Activated T-cell treated with anti-CD3 and anti-CD28 coated beads, Interleukin-2, amount 50 U/mL, for 72 hours (primary cell): ENCODE measurements around the gene ALKAL2. TPM values are rescaled to one million over a fixed set of nuclear protein-coding genes. Genes with fewer than 3 reads are reported as not detected.

Experiments
- ATAC-seq, 2 donors: fragments of 150-1000 bp; cut with Tn5 transposase; replicated peaks in 1 of 2; 2 replicates each; pipeline ENCODE4 v1.10.0; 2021; ENCODE audit warnings: moderate library complexity in 2 of 2, mild to moderate bottlenecking in 1 of 2
- DNase-seq, 2 donors: peaks; one replicate each; pipeline ENCODE4 v3.0.0; 2021 to 2022; ENCODE audit warnings: mixed read lengths in 1 of 2
- H3K27ac Mint-ChIP-seq: one replicate; pipeline ENCODE4 v1.8.0; 2022; ENCODE audit warnings: mild to moderate bottlenecking, moderate library complexity, mixed read lengths
- H3K27me3 Mint-ChIP-seq: one replicate; pipeline ENCODE4 v1.8.0; 2022; ENCODE audit warnings: low read depth, mixed read lengths
- H3K36me3 Mint-ChIP-seq, 2 donors: one replicate each; pipeline ENCODE4 v1.8.0; 2022; ENCODE audit warnings: mixed read lengths in 2 of 2, mild to moderate bottlenecking in 1 of 2; ENCODE audit not compliant: insufficient read depth in 2 of 2
- H3K4me1 Mint-ChIP-seq: one replicate; pipeline ENCODE4 v1.8.0; 2022; ENCODE audit warnings: low read depth, mixed read lengths
- H3K4me3 Mint-ChIP-seq, 2 donors: one replicate each; pipeline ENCODE4 v1.8.0; 2022; ENCODE audit warnings: mild to moderate bottlenecking in 2 of 2, mixed read lengths in 2 of 2, moderate library complexity in 2 of 2
- H3K9me3 Mint-ChIP-seq, 2 donors: one replicate each; pipeline ENCODE4 v1.8.0; 2022; ENCODE audit warnings: mixed read lengths in 2 of 2
- total RNA-seq, 2 donors: library from RNA; stranded (reverse); gene quantifications; one replicate each; pipeline ENCODE4 v1.2.3, GENCODE V29; 2022

ALKAL2 gene
- total RNA-seq, 2 donors from 2014 or later, result 0.36 to 0.60 TPM

DNA sequence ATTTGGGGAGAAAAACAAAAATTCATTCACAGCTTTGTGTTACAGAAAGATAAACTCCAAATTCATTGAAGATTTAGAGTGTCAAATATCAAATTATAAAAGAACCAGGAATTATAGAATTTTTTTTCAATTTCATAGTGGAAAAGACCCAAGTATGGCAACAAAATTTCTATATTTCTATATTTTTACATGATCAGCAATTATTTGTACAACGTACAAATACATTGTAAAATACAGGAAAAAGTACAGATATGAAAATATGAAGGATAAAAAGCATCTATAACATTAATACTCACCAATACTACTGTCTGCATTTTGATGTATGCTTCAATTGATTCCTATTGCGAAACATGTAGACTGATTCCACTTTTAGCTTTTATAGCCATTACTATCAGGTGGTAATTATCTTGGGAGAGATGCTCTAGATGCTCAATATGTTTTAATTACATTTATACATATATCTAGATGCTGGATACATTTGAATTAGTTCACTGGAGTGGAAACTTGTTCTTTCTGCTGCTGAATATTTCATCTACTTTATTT lies 28.0 kb downstream of the ALKAL2 start:
- ATAC-seq (no peak), DNase-seq (no peak)
- Mint-ChIP-seq H3K27me3 (no peaks in the 10 kb centered on the region), H3K27ac (no peak overlapping the region), H3K36me3 (peaks cover 11 to 19% of the 10 kb centered on the region in 2 donors), H3K9me3 (peaks cover 0 to 10% of the 10 kb centered on the region in 2 donors), H3K4me3 (no peak overlapping the region), H3K4me1 (no peaks in the 10 kb centered on the region)

GRCh38 chr2:258933-259332 lies 29.0 kb downstream of the ALKAL2 start:
- Mint-ChIP-seq H3K4me1 (no peaks in the 10 kb centered on the region), H3K27ac (no peak overlapping the region), H3K4me3 (no peak overlapping the region), H3K9me3 (peaks cover 0 to 10% of the 10 kb centered on the region in 2 donors), H3K27me3 (no peaks in the 10 kb centered on the region), H3K36me3 (peaks cover 9 to 18% of the 10 kb centered on the region in 2 donors)
- DNase-seq (no peak), ATAC-seq (no peak)

GRCh38 chr2:257842-258241 lies 30.0 kb downstream of the ALKAL2 start:
- Mint-ChIP-seq H3K36me3 (peaks cover 9 to 18% of the 10 kb centered on the region in 2 donors), H3K4me1 (no peaks in the 10 kb centered on the region), H3K27me3 (no peaks in the 10 kb centered on the region), H3K27ac (peak overlapping the region; percentile 8), H3K9me3 (peaks cover 0 to 10% of the 10 kb centered on the region in 2 donors), H3K4me3 (no peak overlapping the region)
- DNase-seq, result no peak
- ATAC-seq, result no peak

- no peak overlapping the region for H3K4me3 Mint-ChIP-seq
- H3K4me1 Mint-ChIP-seq, result no peaks in the 10 kb centered on the region
- H3K27me3 Mint-ChIP-seq, result no peaks in the 10 kb centered on the region
- peaks cover 9 to 18% of the 10 kb centered on the region in 2 donors for H3K36me3 Mint-ChIP-seq
- H3K9me3 Mint-ChIP-seq, result peaks cover 0 to 10% of the 10 kb centered on the region in 2 donors
- DNase-seq (no peak), ATAC-seq (no peak)
- no peak overlapping the region for H3K27ac Mint-ChIP-seq
Measured at GRCh38 chr2:257429-257828, 30.5 kb downstream of the ALKAL2 start.

- Mint-ChIP-seq H3K9me3 (peaks cover 0 to 10% of the 10 kb centered on the region in 2 donors), H3K27ac (no peak overlapping the region), H3K4me1 (no peaks in the 10 kb centered on the region), H3K36me3 (peaks cover 9 to 18% of the 10 kb centered on the region in 2 donors), H3K4me3 (no peak overlapping the region), H3K27me3 (no peaks in the 10 kb centered on the region)
- ATAC-seq, result no peak
- DNase-seq, result no peak
Measured at GRCh38 chr2:256094-256493, 31.8 kb downstream of the ALKAL2 start.

DNA sequence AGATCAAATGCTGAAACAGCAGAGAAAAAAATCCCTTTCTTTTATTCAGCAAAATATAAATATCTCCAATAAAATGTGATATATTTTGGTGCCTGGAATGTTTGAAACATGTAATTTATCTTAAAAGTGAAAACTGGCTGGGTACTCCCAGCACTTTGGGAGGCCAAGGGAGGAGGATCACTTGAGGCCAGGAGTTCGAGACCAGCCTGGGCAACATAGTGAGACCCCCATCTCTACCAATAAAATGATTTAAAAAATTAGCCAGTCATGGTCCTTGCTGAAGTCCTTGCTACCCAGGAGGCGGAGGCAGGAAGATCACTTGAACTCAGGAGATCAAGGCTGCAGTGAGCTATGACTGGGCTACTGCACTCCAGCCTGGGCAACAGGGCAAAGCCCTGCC lies 32.7 kb downstream of the ALKAL2 start:
- no peak overlapping the region for H3K27ac Mint-ChIP-seq
- ATAC-seq (no peak), DNase-seq (no peak)
- H3K9me3 Mint-ChIP-seq, result peaks cover 0 to 10% of the 10 kb centered on the region in 2 donors
- H3K27me3 Mint-ChIP-seq, result no peaks in the 10 kb centered on the region
- H3K4me3 Mint-ChIP-seq, result no peak overlapping the region
- no peaks in the 10 kb centered on the region for H3K4me1 Mint-ChIP-seq
- peaks cover 9 to 17% of the 10 kb centered on the region in 2 donors for H3K36me3 Mint-ChIP-seq

- no peak overlapping the region for H3K4me3 Mint-ChIP-seq
Measured at GRCh38 chr2:254241-254640, 33.6 kb downstream of the ALKAL2 start.

GRCh38 chr2:253202-253638 lies 34.7 kb downstream of the ALKAL2 start:
- no peaks in the 10 kb centered on the region for H3K4me1 Mint-ChIP-seq
- H3K4me3 Mint-ChIP-seq, result no peak overlapping the region
- H3K9me3 Mint-ChIP-seq, result peaks cover 0 to 1% of the 10 kb centered on the region in 2 donors
- no peak overlapping the region for H3K27ac Mint-ChIP-seq
- no peaks in the 10 kb centered on the region for H3K27me3 Mint-ChIP-seq
- peaks cover 5 to 6% of the 10 kb centered on the region in 2 donors for H3K36me3 Mint-ChIP-seq
- no peak for ATAC-seq
- DNase-seq, result no peak

More at GRCh38 chr2:254241-254640, 33.6 kb downstream of the ALKAL2 start:
- Mint-ChIP-seq H3K27me3 (no peaks in the 10 kb centered on the region), H3K36me3 (peaks cover 13 to 14% of the 10 kb centered on the region in 2 donors), H3K27ac (no peak overlapping the region), H3K9me3 (peaks cover 0 to 10% of the 10 kb centered on the region in 2 donors), H3K4me1 (no peaks in the 10 kb centered on the region)
- ATAC-seq (no peak), DNase-seq (no peak)

DNA sequence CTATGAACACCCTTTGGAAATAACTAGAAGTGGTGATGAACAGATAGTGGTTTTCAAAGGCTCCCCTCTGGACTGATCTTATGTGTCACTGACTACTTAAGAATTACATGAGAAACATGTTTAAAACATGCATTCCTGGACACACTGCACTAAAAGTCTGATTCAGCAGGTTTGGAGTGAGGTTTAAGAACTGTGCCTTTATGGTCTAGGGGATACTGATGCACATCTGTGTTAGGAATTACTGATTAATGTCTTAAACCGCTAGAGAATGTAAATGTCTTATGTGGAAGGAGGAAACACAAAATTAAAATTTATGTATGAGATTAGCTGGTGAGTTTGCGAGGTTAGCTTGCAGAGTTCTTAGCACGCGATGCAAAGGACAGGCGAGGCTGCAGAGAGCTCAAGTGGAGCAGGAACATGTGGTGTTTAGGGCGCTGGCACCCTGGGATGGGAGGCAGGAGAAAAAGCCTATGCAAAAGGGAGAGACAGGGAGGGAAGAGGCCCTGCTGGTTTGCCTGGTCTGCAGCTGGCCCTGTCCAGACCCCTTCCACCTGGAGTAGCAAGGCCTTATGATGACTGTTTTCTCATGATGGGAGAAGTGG lies 35.8 kb downstream of the ALKAL2 start:
- H3K27me3 Mint-ChIP-seq, result no peaks in the 10 kb centered on the region
- ATAC-seq (no peak), DNase-seq (no peak)
- no peaks in the 10 kb centered on the region for H3K4me1 Mint-ChIP-seq
- no peak overlapping the region for H3K4me3 Mint-ChIP-seq
- H3K9me3 Mint-ChIP-seq, result no peaks in the 10 kb centered on the region
- H3K27ac Mint-ChIP-seq, result no peak overlapping the region
- peaks cover 2 to 5% of the 10 kb centered on the region in 2 donors for H3K36me3 Mint-ChIP-seq

GRCh38 chr2:249538-250042 lies 38.3 kb downstream of the ALKAL2 start:
- Mint-ChIP-seq H3K36me3 (peaks cover 2 to 5% of the 10 kb centered on the region in 2 donors), H3K9me3 (no peaks in the 10 kb centered on the region), H3K27ac (no peak overlapping the region), H3K27me3 (no peaks in the 10 kb centered on the region), H3K4me1 (peaks cover 4% of the 10 kb centered on the region), H3K4me3 (no peak overlapping the region)
- no peak for DNase-seq
- ATAC-seq, result no peak

GRCh38 chr2:248724-249123 lies 39.2 kb downstream of the ALKAL2 start:
- Mint-ChIP-seq H3K36me3 (peaks cover 2 to 5% of the 10 kb centered on the region in 2 donors), H3K27me3 (no peaks in the 10 kb centered on the region), H3K9me3 (no peaks in the 10 kb centered on the region), H3K27ac (no peak overlapping the region), H3K4me1 (peaks cover 4% of the 10 kb centered on the region), H3K4me3 (no peak overlapping the region)
- DNase-seq (no peak), ATAC-seq (no peak)

GRCh38 chr2:246489-247144 lies 41.3 kb downstream of the ALKAL2 start:
- Mint-ChIP-seq H3K4me3 (no peak overlapping the region), H3K36me3 (peaks cover 7 to 12% of the 10 kb centered on the region in 2 donors), H3K9me3 (no peaks in the 10 kb centered on the region), H3K27ac (peak overlapping the region; percentile 3), H3K4me1 (peaks cover 4% of the 10 kb centered on the region), H3K27me3 (no peaks in the 10 kb centered on the region)
- DNase-seq (peak; percentile 18 to 40), ATAC-seq (no peak)

DNA sequence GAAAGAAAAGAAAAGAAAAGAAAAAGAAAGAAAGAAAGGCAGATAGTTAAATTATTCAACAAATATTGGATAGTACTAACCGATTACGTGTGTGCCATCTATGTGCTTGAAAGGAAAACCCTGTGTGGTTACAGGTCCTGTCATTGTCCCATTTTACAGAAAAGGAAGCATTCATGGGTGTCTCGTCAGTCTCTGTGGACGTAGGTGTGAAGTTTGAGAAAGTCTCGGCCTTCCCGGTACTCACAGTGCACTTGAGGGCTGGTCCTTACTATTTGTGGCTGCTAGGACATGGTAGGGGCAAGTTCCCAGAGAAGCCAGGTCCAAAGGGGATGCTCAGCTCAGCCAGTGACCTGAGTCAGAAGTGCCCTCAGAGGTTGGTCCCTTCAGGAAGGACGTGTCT lies 43.3 kb downstream of the ALKAL2 start:
- Mint-ChIP-seq H3K27ac (peak overlapping the region; percentile 24), H3K36me3 (peaks cover 10 to 18% of the 10 kb centered on the region in 2 donors), H3K27me3 (no peaks in the 10 kb centered on the region), H3K4me1 (peaks cover 4% of the 10 kb centered on the region), H3K9me3 (no peaks in the 10 kb centered on the region), H3K4me3 (no peak overlapping the region)
- ATAC-seq (no peak), DNase-seq (no peak)
